NCI-H2227 (cell line): ENCODE measurements around the gene DNAH8.
"Not testable (repeated sequence)": the region's sequence is repeated elsewhere in the genome, so short reads cannot be mapped to it uniquely, and the experiment has no call there.

ENCODE experiments used
- DNase-seq: peaks from one replicate; lab custom pipeline; 2025; ENCODE audit not compliant: unreplicated experiment; lab: John Stamatoyannopoulos, UW

Gene DNAH8

DNA sequence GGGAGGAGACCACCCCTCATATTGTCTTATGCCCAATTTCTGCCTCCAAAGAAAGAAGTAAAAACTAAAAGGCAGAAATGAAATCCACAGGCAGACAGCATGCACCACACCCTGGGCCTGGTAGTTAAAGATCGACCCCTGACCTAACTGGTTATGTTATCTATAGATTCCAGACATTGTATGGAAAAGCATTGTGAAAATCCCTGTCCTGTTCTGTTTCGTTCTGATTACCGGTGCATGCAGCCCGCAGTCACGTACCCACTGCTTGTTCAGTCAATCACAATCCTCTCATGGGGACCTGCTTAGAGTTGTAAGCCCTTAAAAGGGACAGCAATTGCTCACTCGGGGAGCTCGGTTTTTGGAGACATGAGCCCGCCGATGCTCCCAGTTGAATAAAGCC lies 81.3 kb downstream of the DNAH8 start:
- DNase-seq = not testable (repeated sequence)

DNA sequence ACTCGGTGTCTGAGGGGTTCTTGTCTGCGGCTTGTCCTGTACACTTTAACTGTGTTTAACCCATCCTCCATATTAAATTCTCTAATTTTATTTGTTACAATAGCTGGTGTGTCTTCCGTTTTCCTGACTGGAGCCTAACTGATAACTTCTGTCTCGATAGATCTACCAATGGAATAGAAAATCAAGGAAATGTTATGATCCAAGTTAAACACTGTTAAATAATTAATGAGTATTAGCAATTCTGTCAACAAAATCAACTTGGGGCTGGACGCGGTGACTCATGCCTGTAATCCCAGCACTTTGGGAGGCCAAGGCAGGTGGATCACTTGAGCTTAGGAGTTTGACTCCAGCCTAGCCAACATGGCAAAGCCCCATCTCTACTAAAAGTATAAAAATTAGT lies 81.7 kb downstream of the DNAH8 start:
- no peak for DNase-seq

DNA sequence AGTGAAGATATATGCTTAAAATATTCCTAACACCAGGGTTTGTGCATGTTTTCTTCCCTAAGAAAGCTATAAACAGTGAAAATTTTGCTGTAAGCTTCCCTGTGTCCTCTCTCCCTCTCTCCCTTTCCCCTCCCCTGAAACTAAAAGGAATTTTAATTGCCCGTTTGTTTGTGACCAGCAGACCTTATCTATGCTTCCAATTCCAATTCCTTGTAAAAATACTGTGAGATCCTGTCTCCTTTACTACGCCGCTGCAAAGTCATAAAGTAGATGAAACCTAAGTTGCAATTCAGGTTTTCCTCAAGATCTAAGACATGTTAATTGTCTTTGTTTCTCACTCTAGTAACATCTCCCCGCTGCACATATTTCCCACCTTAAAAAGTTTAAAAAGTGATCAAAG lies 82.3 kb downstream of the DNAH8 start:
- DNase-seq = no peak

DNA sequence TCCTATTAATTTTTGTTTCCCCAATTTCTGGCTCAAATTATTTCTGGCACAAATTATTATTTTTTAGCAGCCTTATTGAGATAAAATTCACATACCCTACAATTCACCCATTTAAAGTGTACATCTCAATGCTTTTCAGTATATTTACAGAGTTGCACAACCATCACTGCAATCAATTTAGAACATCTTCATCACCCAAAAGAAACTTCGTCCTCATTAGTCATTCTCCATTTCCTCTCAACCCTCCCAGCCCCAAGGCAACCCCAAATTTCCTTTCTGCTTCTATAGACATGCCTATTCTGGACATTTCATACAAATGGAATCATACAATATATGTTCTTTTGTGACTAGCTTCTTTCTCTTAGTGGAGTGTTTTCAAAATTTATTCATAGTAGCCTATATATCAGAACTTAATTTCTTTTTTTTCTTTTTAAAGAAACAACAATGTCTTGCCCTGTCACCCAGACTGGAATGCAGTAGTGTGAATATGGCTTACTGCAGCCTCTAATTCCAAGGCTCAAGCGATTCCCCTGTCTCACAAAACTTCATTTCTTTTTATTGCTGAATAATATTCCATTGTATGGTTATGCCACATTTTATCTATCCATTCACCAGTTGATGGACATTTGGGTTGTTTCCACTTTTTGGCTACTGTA lies 84.5 kb downstream of the DNAH8 start:
- DNase-seq = no peak

DNA sequence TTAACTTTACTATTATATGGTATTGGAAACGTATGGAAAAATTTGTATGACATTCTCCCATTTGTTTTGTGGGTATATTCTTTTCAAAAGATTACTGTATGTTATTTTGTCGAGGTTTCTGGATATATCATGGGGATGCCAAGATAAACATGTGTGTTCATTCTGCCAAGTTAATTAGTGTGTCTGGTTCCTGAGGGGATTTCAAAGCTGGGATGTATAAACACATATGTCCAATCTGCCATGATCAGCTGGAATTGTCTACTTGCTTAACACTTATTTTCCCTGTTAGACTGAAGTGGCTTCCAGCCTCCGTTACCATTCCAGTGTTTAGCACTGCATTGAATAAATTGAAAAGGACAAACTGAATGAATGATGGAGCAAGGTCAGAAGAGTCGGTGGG lies 86.2 kb downstream of the DNAH8 start:
- DNase-seq = no peak

DNA sequence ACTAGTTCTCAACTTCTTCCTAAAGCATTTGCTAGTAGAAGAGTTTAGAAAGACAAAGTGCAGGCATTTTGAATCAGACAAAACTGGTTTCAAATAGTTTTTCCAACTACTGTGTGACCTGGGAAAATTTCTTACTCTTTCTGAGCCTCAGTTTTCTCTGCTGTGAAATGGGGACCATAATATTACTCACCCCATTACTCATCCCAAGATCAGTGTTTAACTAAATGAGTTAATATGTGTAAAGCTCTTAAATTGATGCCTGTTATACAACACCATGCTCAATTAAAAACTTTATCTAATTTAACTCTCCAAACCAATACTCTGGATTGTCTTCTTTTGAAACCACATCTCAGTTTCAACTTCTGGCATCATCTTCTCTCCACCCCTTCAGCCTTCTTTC lies 87.4 kb downstream of the DNAH8 start:
- DNase-seq = no peak

DNA sequence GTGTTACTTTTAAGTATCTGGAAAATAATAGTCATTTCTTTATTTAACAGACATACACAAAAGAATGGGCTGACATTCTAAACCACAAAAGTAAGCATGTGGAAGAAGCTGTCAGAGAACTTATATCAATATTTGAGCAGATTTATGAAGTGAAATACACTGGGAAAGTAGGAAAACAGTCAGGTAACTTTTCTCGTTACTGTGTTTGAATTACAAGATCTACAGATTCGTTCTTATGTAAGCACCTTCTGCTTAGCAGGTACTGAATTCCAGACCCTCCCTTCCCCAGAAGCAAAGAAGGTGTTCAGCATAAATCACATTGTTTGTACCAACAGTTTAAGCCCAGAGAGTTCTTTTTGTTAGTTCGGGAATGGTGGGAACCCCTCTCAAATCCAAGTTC lies 88.0 kb downstream of the DNAH8 start:
- DNase-seq = no peak

DNA sequence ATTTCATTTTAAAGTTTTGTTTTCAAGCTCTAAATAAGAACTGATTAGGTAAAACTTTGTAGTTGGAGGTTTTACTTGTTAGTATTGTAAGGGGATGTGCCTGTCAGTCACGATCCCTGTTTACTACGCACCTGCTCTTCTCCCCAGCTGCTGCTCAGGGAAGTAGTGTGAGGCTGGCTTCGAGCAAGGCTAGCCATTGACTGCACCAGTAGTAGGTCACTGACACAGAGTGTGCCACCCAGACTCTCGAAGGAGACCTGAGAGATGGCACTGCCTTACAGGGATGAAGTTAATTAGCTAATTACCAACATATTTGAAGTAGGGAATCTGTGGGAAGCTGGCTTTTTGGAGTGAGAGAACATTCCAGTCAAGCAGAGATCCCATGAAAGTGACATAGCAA lies 89.2 kb downstream of the DNAH8 start:
- DNase-seq = no peak

DNA sequence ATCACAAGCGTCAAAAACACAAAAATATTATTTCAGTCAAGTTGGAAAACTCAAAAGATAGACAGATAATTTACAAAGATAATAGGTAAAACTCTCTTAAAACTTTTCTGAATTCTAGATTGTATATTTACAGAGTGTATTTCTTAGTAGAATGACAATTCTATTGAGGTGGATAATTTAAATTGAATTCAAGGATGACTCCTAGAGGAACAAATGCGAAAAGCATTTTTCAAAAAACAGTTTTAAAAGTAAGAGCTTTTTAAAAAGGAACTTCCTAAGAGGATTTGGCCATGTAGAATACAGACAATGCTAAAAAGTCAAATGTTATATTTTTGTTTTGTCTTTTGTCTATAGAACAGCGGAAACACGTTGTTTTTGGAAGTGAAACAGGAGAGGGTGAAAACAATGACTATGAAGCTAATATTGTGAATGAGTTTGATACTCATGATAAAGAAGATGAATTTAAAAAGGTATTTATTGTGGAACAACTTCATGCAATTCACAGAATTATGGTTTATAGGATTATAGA lies 90.1 kb downstream of the DNAH8 start:
- no peak for DNase-seq

DNA sequence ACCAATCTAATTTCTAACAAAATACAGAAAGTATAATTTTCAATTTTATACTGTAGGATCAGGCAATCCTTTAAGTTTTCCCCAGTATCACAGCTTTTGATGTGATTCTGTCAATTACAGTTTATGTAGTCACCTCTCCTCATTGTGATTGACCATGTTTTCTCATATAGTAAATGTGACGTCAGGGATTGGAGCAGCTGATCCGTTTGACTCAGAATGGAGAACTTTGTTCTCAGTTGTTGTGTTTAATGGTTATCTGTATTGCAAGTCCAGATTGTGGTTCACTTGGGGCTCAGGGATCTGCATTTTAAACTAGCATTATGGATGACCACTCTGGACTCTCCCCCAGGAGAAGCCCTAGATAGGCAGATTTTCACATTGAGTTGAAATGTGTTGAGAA lies 90.6 kb downstream of the DNAH8 start:
- DNase-seq = no peak

DNA sequence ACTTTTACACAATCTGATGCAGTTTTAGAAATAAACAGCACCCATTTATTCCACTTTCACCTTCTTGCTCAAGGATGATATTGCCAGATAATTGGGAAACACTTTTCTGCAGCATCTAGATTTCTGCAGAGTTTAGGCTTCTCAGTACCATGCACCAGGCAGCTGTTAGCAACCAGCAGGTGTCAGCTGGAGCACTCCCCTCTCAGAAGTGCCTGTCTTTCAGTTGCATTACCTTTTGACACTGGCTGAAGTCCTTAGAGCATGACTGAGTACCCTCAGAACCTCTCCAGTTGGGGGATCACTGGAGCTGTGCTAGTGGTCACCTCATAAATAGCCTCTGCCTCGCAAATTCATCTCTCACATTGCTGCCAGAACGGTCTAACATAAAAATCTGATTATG lies 91.2 kb downstream of the DNAH8 start:
- DNase-seq = no peak

DNA sequence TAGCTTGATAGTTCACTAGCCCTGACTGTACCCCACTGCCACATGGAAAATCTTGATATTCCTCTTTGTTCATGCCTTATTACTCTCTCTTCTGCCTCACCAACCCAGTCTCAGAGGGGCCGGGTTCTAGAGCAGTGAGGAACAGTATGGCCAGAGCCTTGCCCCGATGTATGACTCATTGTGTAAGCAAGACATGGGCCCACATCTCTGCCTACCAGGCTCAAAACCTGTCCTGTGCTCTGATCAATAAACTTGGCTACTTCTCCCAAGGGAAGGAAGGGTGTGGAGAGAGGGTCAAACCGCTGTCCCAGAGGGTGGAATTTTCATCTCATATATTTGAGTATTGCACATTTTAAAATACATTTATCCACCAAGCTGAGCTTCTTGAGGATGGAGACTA lies 91.7 kb downstream of the DNAH8 start:
- no peak for DNase-seq

DNA sequence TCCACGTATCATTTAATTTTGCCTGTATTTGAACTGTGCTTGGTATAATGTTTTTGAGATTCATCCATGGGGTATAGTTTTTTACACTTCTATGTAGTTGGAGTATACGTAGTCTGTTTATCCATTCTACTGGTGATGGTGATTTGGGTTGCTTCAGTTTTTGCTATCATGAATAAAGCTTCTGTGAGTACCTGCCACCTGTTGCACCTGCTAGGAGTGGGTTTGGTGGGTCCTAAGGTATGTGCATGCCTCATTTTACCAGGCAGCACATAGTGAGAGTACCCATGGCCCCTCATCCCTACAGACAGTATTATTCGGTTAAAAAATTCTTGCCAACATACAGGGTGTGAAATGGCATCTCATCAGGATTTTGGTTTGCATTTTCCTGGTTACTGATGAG lies 92.9 kb downstream of the DNAH8 start:
- DNase-seq = no peak

DNA sequence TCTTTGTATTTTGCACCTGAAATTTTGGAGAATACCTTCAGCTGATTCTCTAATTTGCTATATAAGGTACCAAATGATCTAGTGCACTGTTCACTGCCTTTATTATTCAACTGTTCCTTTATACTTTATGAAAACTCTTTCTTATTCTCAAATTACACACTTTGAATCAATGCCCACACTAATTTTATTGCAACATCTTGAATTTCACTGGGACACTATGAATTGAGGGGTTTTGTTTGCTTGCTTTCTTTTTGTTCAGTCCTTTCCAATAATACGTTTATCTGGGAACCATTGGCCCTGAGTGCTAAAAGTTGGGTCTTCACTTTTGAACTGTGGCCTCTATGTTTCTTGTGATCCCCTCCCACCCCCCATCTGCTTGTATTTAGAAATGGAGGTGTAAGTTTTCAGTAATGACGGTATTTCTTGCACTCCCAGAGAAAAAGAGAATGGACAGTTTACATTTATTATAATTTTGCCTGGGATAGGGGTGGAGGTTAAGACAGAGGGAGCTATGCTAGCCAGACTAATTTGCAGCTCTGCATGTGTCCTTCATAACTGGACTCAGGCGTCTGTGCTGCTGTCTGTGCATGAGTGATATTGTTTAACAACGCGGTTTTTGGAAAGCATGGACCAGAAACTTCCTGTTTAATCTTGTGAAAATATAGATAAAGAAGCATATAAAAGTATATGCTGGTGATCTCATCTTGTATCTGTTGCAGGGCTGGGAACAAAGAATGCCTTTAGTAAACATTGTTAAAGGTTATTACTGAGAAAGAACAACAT lies 98.1 kb downstream of the DNAH8 start:
- DNase-seq = no peak

DNA sequence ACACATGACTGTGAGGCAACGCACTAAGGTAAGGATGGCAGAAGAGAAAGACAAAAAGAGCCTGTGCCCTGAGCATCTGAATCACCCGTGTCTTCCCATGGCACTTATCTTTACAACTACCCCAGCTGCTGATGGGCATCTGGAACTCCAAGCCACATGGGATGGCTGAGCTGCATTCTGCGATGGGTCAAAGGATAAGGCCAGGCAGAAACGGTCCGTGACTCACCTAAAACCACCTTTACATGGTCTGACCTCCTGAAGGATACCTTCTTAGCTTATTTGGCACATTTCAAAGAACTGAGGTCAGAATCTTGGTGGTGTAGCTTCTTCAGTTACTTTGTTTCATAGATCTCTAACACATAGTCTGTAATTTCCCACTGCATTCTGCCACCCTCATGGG lies 99.7 kb downstream of the DNAH8 start:
- no peak for DNase-seq

DNA sequence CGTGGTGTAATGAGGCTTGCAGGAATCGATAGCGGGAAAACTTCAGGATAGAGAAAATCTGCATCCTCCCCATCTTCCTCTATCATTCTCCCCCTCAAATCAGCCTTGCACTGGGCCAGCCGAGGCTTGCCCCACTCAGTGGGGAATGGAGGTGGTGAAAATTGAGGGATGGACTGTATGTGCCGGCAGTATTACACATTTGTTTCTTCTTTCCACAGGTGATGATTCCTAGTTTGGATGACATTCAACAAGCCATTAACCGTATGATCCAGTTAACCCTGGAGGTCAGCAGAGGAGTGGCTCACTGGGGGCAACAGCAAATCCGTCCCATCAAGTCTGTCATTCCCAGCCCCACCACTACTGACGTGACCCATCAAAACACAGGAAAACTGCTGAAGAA lies 100.1 kb downstream of the DNAH8 start:
- no peak for DNase-seq

DNA sequence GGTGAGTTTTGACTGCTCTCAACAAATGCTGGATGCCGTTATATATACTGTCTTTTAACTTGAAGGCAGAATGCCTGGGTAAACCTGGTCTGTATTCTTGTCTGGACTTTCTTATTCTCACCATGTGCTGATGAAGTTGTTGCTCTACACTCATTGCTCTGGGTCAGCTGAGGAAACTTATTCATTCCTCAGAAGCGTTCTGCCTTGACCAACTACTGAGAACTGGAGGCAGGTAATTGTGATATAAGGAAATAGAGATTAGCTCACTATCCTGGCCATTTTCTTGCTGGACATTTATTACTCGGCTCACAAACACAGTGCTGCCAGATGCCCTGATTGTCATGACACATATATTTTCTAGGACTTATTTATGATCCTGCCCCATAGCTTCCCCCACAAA lies 103.6 kb downstream of the DNAH8 start:
- DNase-seq = no peak

DNA sequence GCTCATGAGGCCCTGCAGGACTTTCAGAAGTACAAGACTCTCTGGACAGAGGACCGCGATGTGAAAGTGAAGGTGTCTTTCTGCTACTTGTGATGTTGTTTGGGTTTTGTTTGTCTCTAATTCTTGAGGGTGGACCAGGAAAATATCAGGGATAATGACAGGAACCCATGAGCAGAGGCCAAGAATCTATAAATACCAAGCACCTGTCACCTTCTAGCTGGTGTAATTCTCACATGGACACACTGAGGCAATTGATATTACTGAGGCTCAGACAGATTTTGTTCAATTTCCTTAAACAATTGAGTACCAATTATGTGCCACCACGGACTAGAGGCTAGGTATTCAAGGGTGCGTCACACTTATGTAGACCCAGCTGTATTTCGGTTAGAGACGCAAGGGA lies 107.9 kb downstream of the DNAH8 start:
- no peak for DNase-seq

DNA sequence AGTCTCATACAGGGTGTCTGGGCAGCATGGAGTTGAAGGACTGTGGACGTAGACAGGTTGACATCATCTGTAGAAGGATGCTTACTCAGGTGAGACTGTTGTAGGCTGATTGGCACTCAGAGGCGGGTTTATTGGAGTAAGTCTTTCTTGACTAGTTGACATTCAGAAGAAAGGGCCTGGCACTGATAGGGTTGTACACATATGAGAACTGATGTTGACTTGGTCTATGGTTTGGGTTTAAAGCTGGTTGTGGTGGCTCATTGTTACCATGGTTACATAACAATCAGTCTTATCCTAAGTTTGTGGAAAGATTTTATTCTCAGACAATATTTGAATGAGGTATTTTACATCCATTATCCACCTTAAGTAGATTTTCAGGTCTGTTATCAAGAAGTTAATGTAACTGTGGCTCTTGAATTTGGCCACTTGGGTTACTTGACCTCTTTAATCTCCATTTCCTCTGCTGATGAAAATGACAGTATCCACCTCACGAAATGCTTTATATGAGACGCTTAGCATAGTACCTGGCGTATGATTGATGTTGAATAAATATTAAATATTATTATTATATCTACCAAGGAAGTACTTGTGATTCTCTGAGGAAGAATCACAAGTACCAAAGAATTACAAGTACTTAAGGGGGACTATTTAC lies 109.3 kb downstream of the DNAH8 start:
- DNase-seq = no peak

DNA sequence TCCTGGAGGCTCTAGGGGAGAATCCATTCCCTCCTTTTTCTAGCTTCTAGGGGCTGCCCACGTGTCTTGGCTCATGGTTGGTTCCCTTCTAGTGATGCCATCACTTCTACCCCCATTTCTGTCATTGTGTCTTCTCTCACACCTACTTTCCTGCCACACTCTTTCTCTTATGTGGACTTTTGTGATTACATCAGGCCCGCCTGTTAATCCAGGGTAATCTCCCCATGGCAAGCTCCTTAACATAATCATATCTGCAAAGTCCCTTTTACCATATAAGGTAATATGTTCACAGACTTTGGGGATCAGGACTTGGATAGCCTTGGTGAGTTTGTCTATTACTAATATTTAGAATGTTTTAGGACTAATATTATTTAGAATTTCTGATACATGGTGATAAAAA lies 111.9 kb downstream of the DNAH8 start:
- DNase-seq = no peak

DNA sequence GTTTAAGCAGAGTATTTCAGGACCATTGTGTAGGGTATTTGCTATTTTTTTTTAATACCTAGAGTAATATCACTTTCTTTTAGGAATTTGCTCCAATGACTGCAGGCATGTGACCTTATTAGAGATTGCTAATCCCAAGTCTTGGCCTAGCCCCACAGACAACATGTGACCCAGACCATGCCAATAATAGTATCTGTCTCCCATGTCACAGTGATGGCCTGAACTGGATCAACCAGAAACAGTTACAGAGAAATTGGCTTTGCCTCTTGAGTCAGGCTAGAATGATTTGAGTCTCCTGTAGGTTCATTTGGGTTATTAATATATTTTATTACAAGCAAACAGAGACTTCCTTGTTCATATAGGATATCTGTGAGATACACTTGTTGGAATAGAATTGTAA lies 116.8 kb downstream of the DNAH8 start:
- DNase-seq = no peak

DNA sequence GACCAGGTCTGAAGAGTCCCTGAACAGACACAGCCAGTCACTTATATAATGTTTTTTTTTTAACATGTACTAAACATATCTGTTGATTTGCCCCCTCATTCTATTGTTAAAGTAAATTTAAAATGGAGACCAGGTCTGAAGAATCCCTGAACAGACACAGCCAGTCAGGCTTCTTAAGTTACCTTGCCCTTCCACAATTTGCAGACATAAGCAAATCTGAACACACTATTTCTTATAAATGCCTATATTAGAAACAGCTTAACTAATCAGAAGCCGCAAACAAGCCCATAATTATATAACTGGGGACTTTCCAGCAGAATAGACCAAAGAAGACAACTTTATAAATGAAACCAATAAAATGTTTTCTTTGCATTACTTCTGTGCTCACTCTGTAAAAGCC lies 118.2 kb downstream of the DNAH8 start:
- DNase-seq = no peak
